IPS DF 4.7 (cell line): ENCODE results near the gene TMEM94.

Experiments
- DNase-seq: peaks from one replicate; pipeline ENCODE4 v3.0.0-alpha.2; 2013; ENCODE audit warnings: low spot score; ENCODE audit errors: extremely low read depth

The TMEM94 gene

GRCh38 chr17:75524970-75525805 is 68.8 kb downstream of the TMEM94 start, which contains the start of gene LLGL2:
LLGL2 (plus strand) TSS chr17:75525697; CDS start chr17:75543427, 17,730 bp downstream.
- DNase-seq = no peak

DNA sequence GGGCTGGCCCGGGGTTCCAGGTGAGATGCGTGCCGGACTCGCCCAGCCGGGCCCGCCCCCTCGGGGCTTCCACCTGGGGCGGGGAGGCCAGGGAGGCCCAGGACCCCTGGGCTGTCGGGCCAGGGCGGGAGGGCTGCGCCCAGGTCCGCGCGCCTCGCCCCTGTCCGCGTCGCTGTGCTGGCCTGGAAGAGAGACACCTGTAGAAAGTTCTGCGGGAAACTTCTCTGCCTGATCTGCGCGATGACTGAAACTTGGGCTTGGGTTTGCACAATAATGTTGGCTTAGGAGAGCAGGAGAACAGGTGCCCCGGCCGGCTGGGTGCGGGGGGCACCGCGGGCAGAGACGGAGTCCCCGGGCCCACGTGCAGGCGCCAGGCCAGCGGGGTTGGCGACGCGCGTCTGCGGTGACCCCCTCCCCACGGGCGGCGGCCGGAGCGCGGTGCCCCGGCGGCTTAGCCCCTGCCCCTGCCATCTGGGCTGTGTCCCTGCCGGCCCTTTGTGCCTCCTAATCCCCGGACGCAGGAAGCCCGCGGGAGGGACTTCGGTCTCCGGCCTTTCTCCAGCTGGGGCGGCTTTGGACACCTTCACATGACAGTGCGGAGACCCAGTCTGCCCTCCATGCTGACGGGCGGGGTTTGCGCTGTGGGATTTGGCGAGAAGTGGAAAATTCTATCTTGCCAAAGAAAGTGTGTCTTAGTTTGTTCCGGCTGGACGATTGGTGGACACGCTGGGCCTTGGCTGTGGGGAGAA is 69.5 kb downstream of the TMEM94 start:
- no peak for DNase-seq

- DNase-seq = no peak
Measured at GRCh38 chr17:75526555-75527270, 70.3 kb downstream of the TMEM94 start.

DNA sequence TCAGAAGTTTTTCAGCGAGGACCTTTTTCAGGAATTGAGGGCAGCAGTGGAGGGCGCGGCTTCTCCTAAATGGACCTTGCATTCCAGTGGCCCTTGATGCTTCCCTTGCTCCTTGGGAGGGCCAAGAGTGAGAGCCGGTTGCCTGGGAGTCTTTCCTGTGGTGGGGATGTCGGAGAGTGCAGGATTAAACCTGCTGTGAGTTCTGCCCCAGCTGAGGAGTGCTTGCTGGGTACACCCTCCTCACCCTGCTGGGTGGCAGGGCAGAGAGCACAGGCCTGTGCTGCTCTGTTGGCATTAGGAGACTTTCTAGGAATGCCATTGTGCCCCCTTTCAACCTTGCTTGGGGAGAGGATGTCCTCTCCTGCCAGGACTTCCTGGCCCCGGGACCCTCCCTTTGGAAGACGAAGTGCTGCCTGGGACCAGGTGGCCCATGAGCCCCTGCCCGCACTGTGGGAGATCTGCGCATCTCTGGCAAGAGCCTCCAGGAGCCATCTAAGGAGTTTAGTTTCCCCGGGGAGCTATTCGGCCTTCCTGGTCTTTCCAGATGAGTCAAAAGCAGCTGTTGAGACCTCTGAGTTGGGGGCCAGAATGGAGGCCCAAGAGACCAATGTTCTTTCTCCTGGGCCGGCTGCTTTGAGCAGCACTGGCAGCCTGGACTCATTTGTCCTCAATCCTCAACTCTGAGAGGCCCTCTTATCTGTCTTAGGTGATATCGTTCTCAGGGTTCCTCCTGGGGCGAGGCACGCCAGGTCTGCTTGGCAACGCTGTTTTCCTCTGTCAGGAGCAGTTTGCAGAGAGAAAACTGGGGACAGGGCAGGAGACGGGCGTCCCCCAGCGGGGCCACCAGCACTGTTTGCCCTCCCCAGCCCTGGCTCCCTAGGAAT is 74.6 kb downstream of the TMEM94 start:
- no peak for DNase-seq

DNA sequence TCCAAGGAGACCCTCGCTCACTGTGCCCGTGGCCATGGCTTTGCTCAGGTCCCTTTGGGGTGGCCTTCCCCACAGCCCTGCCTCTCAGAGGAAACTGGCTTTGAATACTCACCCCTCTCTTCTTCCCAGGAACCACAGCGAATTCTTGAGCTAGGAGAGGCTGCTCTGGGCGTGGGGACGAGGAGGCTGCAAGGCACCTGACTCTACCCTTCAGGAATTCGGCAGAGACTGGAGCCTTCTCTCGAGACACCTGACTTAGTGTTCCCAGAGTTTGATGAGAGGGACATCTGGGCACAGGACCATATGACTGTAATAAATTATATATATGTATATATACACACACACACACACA is 75.3 kb downstream of the TMEM94 start:
- no peak for DNase-seq

GRCh38 chr17:75535119-75535537 is 78.7 kb downstream of the TMEM94 start:
- no peak for DNase-seq

- DNase-seq = no peak
Measured at GRCh38 chr17:75535871-75536270, 79.4 kb downstream of the TMEM94 start.

DNA sequence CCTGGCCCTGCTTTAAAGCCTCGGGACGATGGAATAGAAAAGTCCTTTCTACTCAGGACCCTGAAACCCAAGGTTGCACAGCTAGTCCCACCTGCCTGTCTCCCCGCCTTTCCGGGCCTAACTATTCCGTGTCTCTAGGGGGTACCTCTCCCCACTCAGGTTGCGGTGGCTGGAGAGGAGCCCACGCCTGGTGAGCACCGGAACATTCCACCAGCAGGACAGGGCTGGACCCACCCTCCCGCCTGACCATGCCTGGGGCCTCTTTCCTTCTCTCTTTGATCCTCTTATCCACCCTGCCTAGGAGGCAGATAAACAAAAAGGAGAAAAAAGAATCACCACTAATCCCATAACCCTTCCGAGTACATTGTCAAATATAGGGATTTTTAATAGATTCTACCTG is 79.9 kb downstream of the TMEM94 start:
- DNase-seq = no peak

GRCh38 chr17:75539967-75540729 is 83.7 kb downstream of the TMEM94 start:
- no peak for DNase-seq

GRCh38 chr17:75540923-75541503 is 84.6 kb downstream of the TMEM94 start:
- no peak for DNase-seq

GRCh38 chr17:75542229-75542628 is 85.8 kb downstream of the TMEM94 start:
- no peak for DNase-seq

- DNase-seq = no peak
Measured at GRCh38 chr17:75542728-75543336, 86.4 kb downstream of the TMEM94 start.

GRCh38 chr17:75544250-75544649 is 87.8 kb downstream of the TMEM94 start:
- DNase-seq = no peak

DNA sequence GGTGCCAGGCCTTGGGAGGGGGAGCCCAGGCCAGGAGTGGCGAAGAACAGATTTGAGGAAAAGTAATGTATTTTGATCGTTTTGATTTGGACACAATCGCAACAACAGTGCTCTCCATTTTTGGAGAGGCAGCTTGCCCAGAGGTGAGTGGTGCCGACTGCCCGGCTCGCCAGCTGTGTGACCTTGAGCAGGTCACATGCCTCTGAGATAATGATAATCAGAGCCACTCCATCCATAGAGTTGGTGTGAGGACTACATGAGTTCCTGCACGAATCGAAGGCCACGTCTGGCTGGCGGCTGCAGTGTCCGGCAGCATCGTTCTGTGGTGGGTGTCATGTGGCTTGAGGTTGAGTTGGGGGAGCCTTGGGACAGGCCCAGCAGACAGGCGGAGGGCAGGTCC is 89.7 kb downstream of the TMEM94 start:
- no peak for DNase-seq

GRCh38 chr17:75547091-75547490 is 90.7 kb downstream of the TMEM94 start:
- DNase-seq = no peak

GRCh38 chr17:75548813-75549212 is 92.4 kb downstream of the TMEM94 start:
- DNase-seq = no peak
